Epithelial cell of proximal tubule (primary cell): ENCODE measurements around the gene LLGL2. TPM values are rescaled to one million over a fixed set of nuclear protein-coding genes. Genes with fewer than 3 reads are reported as not detected.

Experiments
- DNase-seq: peaks from one replicate; pipeline ENCODE4 v3.0.0-alpha.2; 2011; ENCODE audit warnings: low read depth
- H3K4me3 ChIP-seq: 2 replicates; pipeline ENCODE4 v1.5.1; 2011; ENCODE audit warnings: low read depth, mild to moderate bottlenecking, low read length
- CTCF ChIP-seq: conservative IDR thresholded peaks from 2 replicates; pipeline ENCODE4 v1.5.1; 2012; ENCODE audit warnings: low read depth, mild to moderate bottlenecking, low read length
- total RNA-seq: library from RNA; depleted of rRNA; stranded (reverse); fragments of >200 nt; gene quantifications from 2 replicates; pipeline ENCODE4 v1.2.3, GENCODE V29; 2015

LLGL2 gene
- total RNA-seq, 1 donor from 2014 or later = 64.7 TPM

DNA sequence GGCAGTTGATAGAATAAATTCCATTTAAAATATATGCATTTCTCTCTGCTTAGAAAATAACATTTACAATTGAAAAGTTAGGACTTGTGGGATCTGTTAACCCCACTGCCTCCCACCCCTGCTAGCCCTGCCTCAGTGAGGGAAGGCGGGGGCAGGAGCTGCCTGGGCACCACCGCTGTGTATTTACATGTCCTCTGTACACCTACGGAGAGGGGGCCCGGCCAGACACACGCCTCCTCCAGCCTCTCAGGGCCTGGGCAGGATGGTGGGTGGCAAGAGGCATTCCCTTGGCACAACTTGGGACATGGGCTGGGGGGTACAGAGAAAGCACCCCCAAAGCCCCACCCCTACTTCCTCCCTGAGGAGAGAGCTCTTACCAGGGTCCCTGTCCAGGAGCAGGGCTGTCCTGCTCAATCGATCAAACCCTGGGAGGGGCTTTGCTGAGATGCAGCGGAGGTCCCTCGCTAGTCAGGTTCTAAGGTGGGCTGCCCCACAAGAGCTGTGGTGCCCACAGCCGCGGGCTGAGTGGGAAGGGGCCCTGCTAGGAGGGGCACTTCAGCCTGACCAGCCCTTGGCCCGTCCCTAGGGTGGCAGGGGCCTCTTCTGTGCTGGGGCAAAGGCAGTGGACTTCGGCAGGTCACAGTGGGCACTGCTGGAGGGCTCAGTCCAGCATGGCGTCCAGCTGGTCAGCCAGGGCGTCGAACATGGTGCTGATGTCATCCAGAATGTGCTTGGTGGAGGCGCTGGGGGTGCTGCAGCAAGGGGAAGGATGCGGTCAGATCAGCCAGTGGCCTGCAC lies 24.9 kb upstream of the LLGL2 start:
- TF ChIP-seq CTCF = no peak
- no peak overlapping the region for H3K4me3 ChIP-seq
- DNase-seq = no peak

DNA sequence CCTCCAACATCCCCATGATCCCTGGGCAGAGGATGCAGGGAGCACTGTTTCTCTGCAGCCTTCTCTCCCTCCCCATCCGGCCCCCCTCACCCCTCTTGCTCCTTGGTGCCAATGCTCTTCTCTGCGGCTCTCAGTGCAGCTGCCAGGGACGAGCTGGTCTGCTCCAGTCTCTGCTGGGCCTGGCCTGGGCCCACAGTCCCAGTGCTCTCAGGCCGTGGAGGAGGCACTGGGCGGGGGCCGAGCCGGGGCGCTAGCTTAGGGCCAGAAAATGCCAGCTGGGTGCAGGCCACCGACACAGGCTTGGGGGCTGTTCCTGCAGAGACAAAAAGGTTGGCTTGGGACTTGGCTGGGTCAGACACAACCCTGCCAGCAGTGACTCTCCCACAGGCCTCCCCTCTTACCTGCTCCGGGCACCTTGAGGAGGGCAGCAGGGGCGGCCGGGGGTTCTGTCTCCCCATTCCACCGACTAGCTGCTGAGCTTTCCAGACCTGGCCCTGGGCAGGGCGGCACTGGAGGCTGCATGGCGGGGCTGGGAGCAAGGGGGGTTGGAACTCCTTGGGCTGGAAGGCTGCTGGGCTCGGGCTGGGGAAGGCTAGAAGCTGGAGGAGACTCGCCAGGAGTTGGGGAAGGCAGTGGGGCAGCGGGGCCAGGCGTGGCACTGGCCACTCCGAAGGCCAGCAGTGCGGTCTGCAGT lies 24.0 kb upstream of the LLGL2 start:
- DNase-seq = no peak
- no peak overlapping the region for H3K4me3 ChIP-seq
- no peak for TF ChIP-seq CTCF

GRCh38 chr17:75502072-75502720 lies 23.3 kb upstream of the LLGL2 start:
- no peak overlapping the region for H3K4me3 ChIP-seq

DNA sequence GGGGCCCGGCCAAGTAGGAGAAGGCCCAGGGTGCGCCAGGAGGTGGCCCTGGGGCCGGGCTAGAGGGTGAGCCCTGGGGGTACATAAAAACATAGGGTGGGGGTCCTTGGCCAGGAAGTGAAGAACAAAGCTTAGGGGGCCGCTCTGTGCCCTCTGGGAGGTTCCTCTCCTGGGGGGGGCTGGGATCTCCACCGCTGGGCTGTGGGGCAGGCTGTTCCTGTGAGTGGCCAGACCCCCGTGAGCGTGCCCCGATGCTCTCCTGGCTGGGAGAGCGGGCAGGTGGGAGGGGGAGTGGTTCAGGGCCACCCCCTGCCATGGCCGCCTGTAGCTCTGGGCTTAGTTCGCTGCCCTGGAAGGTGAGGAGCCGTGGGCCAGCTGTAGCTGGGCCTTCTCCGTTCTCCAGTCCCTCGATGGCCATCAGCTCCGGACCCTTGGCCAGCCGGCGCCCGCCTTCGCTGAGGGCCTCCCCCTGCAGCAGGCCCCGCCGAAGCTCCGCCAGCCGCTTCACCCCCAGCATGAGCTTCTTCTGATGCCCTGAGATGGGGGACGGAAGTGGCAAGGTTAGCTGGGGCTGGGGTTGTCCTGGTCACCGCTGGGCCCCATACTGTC lies 22.7 kb upstream of the LLGL2 start:
- no peak for TF ChIP-seq CTCF
- no peak for DNase-seq
- no peak overlapping the region for H3K4me3 ChIP-seq

More at GRCh38 chr17:75502072-75502720, 23.3 kb upstream of the LLGL2 start:
- TF ChIP-seq CTCF = no peak
- no peak for DNase-seq

DNA sequence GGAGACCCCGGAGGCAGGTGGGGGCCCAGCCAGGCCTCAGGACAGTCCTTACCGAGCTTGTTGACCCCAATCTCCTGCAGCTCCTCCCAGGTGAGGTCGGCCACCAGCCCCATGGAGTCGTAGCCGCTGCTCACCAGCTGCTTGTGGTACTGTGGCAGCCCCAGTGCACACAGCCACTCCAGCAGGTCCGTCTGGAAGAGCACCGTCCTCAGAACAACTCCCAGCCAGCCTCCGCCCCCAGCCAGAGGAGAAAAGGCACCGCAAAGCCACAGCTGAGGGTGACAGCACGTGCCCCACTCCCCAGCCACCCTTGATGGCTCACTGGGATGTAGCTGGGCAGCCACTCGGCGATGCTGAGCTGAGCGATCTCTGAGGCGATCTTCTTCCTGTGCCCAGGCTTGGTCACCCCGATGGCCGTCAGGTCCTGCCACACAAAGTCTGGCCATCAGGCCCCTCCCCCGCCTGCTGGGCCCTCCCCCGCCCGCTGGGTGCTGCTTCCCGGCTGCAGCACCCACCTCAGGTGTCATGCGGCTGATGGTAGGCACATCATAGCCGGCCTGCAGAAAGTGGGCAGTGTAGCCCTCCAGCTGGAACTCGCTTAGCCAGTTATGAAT lies 22.1 kb upstream of the LLGL2 start:
- DNase-seq = no peak
- H3K4me3 ChIP-seq = no peak overlapping the region
- TF ChIP-seq CTCF = no peak

DNA sequence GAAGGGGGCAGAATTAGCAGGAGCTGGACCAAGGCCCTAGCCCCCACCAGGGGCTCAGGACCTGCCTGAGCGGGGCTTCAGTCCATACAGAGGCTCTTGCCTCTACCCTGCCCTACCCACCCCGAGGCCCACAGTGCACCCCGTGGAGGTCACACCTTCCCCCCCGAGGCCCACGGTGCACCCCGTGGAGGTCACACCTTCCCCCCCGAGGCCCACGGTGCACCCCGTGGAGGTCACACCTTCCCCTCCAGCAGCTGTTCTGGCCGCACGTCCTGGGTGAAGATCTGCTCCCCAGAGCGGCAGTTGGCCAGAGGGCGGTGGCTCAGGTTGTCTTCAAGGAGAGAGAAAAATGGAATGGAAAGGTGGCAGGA lies 21.5 kb upstream of the LLGL2 start:
- DNase-seq = no peak
- H3K4me3 ChIP-seq = no peak overlapping the region
- TF ChIP-seq CTCF = no peak
